MM.1S (cell line): ENCODE data around the gene RPS19BP1.

Experiments
- CTCF ChIP-seq: fragments of 300-600 bp; sonication (generic); IDR thresholded peaks from 2 replicates; pipeline ENCODE4 v1.5.1; 2016; ENCODE audit warnings: antibody characterized with exemption, low read length, mixed read lengths
- EZH2 ChIP-seq: fragments of 300-600 bp; sonication (generic); optimal IDR thresholded peaks from 2 replicates; pipeline ENCODE3; 2017; ENCODE audit warnings: low read depth, mild to moderate bottlenecking, antibody characterized with exemption, low read length, mixed read lengths
- EZH2phosphoT487 ChIP-seq: fragments of 300-600 bp; sonication (generic); IDR thresholded peaks from 2 replicates; pipeline ENCODE4 v1.6.1; 2018; ENCODE audit warnings: antibody characterized with exemption, low read length

DNA sequence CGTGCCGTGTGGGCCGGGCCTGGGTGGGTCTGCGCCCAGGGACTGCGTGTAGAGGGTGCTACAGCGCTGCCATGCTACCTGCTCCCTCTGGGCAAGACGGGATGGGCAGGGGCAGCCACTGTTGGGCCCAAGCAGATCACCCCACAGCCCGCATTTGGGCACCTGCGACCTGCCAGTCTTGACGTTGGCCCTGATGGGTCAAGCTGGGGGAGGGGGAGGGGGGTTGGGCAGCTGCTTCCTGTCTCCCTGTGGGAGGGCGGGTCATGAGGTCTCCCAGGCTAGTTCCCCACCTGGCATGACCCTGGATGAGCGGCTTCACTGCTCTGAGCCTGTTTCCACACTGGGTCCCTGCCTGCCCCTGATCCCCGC lies 2.8 kb upstream of the RPS19BP1 start:
- TF ChIP-seq CTCF (no peak), EZH2phosphoT487 (no peak), EZH2 (no peak)
